SK-N-SH treated with all-trans-retinoic acid at 6 μM for 48 hours (cell line): ENCODE results near the gene FRMD8.
A peak's percentile ranks its signal among the peaks of the same experiment; 100 is the strongest.
"Not testable (repeated sequence)": the region's sequence is repeated elsewhere in the genome, so short reads cannot be mapped to it uniquely, and the experiment has no call there.

Experiments used
- ATAC-seq: fragments of 200-7000 bp; cut with Tn5 transposase; 3 replicates; pipeline ENCODE4 v1.9.1; 2020; ENCODE audit warnings: mild to moderate bottlenecking, moderate library complexity
- ARNTL ChIP-seq: fragments of 450-650 bp; formaldehyde crosslinking; IDR thresholded peaks from 2 replicates; pipeline ENCODE4 v1.5.0; 2020; ENCODE audit warnings: low read depth, mild to moderate bottlenecking, moderate library complexity, borderline replicate concordance
- BACH2 ChIP-seq: fragments of 250-450 bp; sonication (Bioruptor Pico); IDR thresholded peaks from 2 replicates; pipeline ENCODE4 v1.9.0; 2021; ENCODE audit warnings: mild to moderate bottlenecking, borderline replicate concordance
- GLIS3 ChIP-seq: fragments of 250-450 bp; sonication (Bioruptor Pico); IDR thresholded peaks from 2 replicates; pipeline ENCODE4 v1.5.0; 2020; ENCODE audit warnings: mild to moderate bottlenecking, moderate library complexity
- PPARA ChIP-seq: fragments of 250-450 bp; sonication (Bioruptor Pico); IDR thresholded peaks from 2 replicates; pipeline ENCODE4 v1.5.0; 2020; ENCODE audit warnings: mild to moderate bottlenecking, borderline replicate concordance
- RARB ChIP-seq: fragments of 250-450 bp; sonication (Bioruptor Pico); IDR thresholded peaks from 2 replicates; pipeline ENCODE4 v1.8.0; 2021; ENCODE audit warnings: mild to moderate bottlenecking, moderate library complexity
- SNAI2 ChIP-seq: fragments of 250-450 bp; sonication (Bioruptor Pico); IDR thresholded peaks from 2 replicates; pipeline ENCODE4 v1.5.0; 2020; ENCODE audit warnings: mild to moderate bottlenecking, moderate library complexity
- TCF4 ChIP-seq: fragments of 250-450 bp; sonication (Bioruptor Pico); IDR thresholded peaks from 2 replicates; pipeline ENCODE4 v1.8.0; 2021; ENCODE audit warnings: mild to moderate bottlenecking, moderate library complexity, borderline replicate concordance
- TOX ChIP-seq: fragments of 250-450 bp; sonication (Bioruptor Pico); IDR thresholded peaks from 2 replicates; pipeline ENCODE4 v1.8.0; 2021; ENCODE audit warnings: mild to moderate bottlenecking, moderate library complexity, borderline replicate concordance
- ZC3H10 ChIP-seq: fragments of 250-450 bp; sonication (Bioruptor Pico); IDR thresholded peaks from 2 replicates; pipeline ENCODE4 v1.5.1; 2021; ENCODE audit warnings: mild to moderate bottlenecking, moderate library complexity
- ZFP3 ChIP-seq: fragments of 250-450 bp; sonication (Bioruptor Pico); IDR thresholded peaks from 2 replicates; pipeline ENCODE4 v1.5.0; 2020; ENCODE audit warnings: mild to moderate bottlenecking, moderate library complexity
- ZFP30 ChIP-seq: fragments of 450-650 bp; formaldehyde crosslinking; IDR thresholded peaks from 2 replicates; pipeline ENCODE4 v1.5.0; 2022; ENCODE audit warnings: mild to moderate bottlenecking, moderate library complexity
- ZNF70 ChIP-seq: fragments of 450-650 bp; formaldehyde crosslinking; IDR thresholded peaks from 2 replicates; pipeline ENCODE4 v1.5.0; 2020; ENCODE audit warnings: mild to moderate bottlenecking, moderate library complexity
- ZNF8 ChIP-seq: fragments of 450-650 bp; formaldehyde crosslinking; IDR thresholded peaks from 2 replicates; pipeline ENCODE4 v1.5.0; 2020; ENCODE audit warnings: mild to moderate bottlenecking, moderate library complexity
- TF ChIP-seq, protein P1 (sequence below): fragments of 250-450 bp; sonication (Bioruptor Pico); IDR thresholded peaks from 2 replicates; pipeline ENCODE4 v1.5.0; 2020; ENCODE audit warnings: mild to moderate bottlenecking, moderate library complexity
- TF ChIP-seq, protein P2 (sequence below): fragments of 250-450 bp; sonication (Bioruptor Pico); IDR thresholded peaks from 2 replicates; pipeline ENCODE4 v1.8.0; 2021; ENCODE audit warnings: low read depth, mild to moderate bottlenecking, moderate library complexity, borderline replicate concordance
- TF ChIP-seq, protein P3 (sequence below): fragments of 250-450 bp; sonication (Bioruptor Pico); IDR thresholded peaks from 2 replicates; pipeline ENCODE4 v1.5.1; 2020; ENCODE audit warnings: low read depth, mild to moderate bottlenecking, moderate library complexity

FRMD8 gene

DNA sequence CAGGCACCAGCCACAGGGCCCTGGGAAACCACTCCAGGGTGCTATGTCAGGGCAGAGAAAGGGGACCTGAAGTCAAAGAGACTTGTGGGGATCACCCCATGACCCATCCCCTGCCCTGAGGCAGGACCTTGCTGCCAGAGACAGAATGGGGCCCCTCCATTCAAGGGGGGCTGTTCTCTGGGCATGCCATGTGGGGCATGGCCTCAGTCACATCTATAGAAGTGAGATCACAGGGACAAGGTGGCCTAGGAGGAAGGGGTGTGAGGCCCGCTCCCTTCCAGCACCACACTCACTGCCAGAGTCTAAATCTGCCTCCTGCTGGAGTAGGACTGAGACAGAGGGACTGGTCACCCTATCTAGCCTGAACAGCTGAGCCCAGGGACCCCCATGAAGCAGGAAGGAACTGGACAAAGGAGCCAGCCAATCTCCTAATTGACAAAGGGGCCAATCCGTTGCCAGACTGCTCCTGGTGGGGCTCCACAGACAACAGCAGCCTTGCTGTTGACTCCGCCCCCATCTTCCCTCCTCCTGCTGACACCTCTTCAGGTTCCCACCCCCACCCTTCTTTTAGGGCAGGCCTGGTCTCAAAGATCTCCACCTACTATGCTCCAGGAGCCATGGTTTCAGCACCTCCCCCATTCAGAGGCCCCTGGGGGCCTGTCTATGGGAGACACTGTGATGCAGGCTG, 62.1 kb downstream of the FRMD8 start (continued):
- TF ChIP-seq ARNTL (0 out of 2 replicates have a peak, but pooled peaks have one; percentile 28), RARB (CRISPR knock-in tag) (peak; percentile 89; the same call in 1 of the 2 replicates)

DNA sequence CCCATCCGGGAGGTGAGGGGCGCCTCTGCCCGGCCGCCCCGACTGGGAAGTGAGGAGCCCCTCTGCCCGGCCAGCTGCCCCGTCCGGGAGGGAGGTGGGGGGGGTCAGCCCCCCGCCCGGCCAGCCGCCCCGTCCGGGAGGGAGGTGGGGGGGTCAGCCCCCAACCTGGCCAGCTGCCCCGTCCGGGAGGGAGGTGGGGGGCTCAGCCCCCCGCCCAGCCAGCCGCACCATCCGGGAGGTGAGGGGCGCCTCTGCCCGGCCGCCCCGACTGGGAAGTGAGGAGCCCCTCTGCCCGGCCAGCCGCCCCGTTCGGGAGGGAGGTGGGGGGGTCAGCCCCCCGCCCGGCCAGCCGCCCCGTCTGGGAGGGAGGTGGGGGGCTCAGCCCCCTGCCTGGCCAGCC, 64.9 kb downstream of the FRMD8 start:
- ATAC-seq: not testable (repeated sequence)

DNA sequence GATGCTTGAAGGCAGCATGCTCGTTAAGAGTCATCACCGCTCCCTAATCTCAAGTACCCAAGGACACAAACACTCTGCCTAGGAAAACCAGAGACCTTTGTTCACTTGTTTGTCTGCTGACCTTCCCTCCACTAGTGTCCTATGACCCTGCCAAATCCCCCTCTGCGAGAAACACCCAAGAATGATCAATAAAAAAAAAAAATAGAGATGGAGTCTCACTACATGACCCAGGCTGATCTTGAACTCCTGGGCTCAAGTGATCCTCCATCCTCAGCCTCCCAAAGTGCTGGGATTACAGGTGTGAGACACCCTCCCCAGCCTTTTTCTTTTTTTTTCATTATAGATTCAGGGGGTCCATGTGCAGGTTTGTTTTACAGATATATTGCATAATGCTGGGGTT, 65.8 kb downstream of the FRMD8 start:
- ATAC-seq: not testable (repeated sequence)

DNA sequence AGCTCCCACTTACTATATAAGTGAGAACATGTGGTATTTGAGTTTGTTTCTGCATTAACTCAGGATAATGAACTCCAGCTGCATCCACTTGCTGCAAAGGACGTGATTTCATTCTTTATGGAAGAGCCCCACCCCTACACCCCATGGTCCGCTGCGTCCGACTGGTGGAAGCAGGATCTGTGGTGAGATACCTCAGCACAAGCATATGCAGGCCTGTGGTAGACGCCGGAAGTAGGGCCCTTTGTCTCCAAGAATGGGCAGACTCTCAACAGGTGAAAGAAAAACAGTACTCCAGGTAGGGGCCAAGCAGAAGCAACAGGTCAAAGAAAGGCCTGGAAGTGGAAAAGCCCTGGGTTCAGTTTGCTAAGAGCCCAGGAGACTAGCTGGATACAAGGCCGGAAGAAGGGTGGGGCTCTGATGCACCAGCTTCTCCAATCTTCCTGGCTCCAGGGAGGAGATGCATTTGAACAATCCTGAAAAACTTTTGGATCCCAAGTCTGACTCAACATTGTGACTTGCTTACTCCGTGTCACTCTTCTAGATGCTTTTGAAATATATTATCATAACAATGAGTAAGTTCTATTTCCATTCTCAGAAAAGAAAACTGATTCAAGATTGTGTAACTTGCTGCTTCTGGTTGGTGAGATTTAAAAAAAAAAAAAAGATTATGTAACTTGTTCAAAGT, 66.5 kb downstream of the FRMD8 start:
- TF ChIP-seq ZFP3 (CRISPR knock-in tag): no peak
- no peak for TF ChIP-seq BACH2 (CRISPR knock-in tag)
- TF ChIP-seq ZNF70 (CRISPR knock-in tag): 0 out of 2 replicates have a peak, but pooled peaks have one; percentile 5
- no peak for TF ChIP-seq PPARA (CRISPR knock-in tag)
- peak; percentile 96 for TF ChIP-seq TCF4 (CRISPR knock-in tag)
- ATAC-seq: peak; percentile 59

DNA sequence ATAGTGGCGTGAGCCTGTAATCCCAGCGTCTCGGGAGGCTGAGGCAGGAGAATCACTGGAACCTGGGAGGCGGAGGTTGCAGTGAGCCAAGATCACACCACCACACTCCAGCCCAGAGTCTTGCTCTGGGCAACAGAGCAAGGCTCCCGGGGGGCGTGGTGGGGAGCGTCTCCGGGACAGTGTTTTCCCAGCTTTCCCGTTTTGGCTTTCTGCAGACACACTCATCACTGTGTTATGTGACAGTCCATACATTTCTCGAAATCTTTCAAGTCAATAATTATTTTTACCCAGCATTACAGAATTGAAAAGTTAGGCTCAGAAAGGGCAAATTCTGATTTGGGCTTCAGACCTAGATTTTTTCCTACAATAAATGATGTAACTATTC, 67.9 kb downstream of the FRMD8 start:
- TF ChIP-seq BACH2 (CRISPR knock-in tag): no peak
- no peak for TF ChIP-seq GLIS3 (CRISPR knock-in tag)
- TF ChIP-seq TOX (CRISPR knock-in tag): no peak
- TF ChIP-seq, protein P1, sequence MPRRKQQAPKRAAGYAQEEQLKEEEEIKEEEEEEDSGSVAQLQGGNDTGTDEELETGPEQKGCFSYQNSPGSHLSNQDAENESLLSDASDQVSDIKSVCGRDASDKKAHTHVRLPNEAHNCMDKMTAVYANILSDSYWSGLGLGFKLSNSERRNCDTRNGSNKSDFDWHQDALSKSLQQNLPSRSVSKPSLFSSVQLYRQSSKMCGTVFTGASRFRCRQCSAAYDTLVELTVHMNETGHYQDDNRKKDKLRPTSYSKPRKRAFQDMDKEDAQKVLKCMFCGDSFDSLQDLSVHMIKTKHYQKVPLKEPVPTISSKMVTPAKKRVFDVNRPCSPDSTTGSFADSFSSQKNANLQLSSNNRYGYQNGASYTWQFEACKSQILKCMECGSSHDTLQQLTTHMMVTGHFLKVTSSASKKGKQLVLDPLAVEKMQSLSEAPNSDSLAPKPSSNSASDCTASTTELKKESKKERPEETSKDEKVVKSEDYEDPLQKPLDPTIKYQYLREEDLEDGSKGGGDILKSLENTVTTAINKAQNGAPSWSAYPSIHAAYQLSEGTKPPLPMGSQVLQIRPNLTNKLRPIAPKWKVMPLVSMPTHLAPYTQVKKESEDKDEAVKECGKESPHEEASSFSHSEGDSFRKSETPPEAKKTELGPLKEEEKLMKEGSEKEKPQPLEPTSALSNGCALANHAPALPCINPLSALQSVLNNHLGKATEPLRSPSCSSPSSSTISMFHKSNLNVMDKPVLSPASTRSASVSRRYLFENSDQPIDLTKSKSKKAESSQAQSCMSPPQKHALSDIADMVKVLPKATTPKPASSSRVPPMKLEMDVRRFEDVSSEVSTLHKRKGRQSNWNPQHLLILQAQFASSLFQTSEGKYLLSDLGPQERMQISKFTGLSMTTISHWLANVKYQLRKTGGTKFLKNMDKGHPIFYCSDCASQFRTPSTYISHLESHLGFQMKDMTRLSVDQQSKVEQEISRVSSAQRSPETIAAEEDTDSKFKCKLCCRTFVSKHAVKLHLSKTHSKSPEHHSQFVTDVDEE (CRISPR knock-in tag): no peak
- no peak for TF ChIP-seq RARB (CRISPR knock-in tag)
- no peak for TF ChIP-seq SNAI2 (CRISPR knock-in tag)
- TF ChIP-seq ZNF70 (CRISPR knock-in tag): no peak
- no peak for TF ChIP-seq ZFP30 (CRISPR knock-in tag)
- TF ChIP-seq ZC3H10 (CRISPR knock-in tag): no peak
- TF ChIP-seq, protein P2, sequence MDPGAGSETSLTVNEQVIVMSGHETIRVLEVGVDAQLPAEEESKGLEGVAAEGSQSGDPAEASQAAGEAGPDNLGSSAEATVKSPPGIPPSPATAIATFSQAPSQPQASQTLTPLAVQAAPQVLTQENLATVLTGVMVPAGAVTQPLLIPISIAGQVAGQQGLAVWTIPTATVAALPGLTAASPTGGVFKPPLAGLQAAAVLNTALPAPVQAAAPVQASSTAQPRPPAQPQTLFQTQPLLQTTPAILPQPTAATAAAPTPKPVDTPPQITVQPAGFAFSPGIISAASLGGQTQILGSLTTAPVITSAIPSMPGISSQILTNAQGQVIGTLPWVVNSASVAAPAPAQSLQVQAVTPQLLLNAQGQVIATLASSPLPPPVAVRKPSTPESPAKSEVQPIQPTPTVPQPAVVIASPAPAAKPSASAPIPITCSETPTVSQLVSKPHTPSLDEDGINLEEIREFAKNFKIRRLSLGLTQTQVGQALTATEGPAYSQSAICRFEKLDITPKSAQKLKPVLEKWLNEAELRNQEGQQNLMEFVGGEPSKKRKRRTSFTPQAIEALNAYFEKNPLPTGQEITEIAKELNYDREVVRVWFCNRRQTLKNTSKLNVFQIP (CRISPR knock-in tag): no peak
- TF ChIP-seq, protein P3, sequence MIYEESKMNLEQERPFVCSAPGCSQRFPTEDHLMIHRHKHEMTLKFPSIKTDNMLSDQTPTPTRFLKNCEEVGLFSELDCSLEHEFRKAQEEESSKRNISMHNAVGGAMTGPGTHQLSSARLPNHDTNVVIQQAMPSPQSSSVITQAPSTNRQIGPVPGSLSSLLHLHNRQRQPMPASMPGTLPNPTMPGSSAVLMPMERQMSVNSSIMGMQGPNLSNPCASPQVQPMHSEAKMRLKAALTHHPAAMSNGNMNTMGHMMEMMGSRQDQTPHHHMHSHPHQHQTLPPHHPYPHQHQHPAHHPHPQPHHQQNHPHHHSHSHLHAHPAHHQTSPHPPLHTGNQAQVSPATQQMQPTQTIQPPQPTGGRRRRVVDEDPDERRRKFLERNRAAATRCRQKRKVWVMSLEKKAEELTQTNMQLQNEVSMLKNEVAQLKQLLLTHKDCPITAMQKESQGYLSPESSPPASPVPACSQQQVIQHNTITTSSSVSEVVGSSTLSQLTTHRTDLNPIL (CRISPR knock-in tag): no peak
- no peak for TF ChIP-seq TCF4 (CRISPR knock-in tag)
- no peak for ATAC-seq

DNA sequence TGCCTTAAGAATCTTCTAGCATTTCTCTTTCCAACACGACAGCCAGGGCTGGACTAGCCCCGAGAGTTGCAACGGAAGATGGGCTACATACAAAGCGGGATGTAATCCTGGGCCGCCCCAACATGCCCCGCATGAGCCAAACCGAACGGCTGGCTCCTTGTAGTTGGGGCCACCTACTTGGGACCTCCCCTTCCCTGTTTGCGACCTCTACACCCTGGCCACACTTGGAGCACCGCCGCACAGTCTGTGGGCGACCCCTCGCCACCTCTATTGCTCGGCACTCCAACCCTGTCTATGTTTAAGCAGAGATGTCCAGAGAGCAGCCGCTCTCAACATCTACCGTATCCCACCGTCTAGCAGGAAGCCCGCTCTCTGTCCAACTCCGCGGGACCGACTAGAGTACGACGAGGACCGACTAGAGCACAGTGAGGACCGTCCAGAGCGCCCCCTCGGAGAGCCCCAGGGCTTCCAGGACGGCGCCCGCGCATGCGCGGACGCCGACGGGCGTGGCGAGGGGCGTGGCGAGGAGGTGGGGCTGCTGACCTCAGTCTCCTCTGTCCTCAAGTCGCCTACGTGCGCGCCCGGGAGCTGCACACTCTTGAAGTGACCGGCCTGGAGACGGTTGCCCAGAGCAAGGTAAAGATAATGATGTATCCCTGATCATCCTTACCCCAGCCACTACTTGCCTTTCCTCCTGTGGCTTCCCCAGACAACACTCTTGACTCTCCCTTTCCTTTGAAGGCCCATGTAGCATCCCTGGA, 68.4 kb downstream of the FRMD8 start:
- TF ChIP-seq GLIS3 (CRISPR knock-in tag) (no peak), ZNF8 (CRISPR knock-in tag) (no peak)
- ATAC-seq: peak; percentile 60
